ENCODE measurements around the gene SSTR3. TPM values are rescaled to one million over a fixed set of nuclear protein-coding genes. Genes with fewer than 3 reads are reported as not detected.

SSTR3 gene
- total and polyA plus RNA-seq, 2 donors from 2014 or later = 0.13 to 0.56 TPM

DNA sequence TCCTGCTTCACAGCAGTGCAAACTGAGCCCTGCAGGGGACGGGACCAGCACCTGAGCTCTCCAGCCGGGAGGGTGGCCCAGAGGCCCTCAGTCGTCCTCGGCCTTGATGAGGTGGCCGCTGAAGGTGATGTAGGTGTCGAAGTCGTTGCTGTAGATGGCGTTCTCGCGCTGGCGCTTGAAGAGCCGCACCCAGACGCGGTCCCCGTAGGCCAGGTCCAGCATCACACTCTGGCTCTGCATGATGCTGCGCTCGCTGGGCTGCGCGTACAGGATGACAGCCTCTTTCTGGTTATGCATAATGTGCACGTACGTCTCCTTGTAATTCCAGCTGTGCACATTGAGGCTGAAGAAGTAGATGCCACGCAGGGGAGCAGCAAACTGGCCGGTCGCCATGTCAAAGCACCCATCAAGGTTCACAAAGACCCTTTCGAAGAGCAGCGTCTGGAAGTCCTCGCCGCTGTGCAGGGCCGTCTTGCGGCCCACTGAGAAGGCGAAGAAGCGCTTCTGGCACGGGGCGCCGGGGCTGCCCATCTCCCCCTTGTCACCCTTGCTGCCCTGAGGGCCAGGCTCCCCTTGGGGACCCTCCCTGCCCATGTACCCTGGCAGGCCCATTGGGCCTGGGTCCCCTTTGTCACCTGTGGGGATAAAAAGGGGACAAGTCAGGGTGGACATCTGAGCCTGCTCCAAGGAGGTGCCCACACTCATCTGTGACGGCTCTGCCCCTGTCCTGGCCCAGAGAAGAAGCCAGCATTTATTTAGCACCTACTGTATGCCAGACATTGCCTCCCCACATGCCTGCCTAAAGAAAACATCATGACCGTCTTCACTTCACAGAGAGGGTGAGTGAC, 30.0 kb downstream of the SSTR3 start:
- Histone ChIP-seq H3K36me3 (ENCODE audit: control insufficient read depth in 2 of 3, insufficient read depth in 3 of 3, low read length in 3 of 3) (no peaks in the 10 kb centered on the region), H3K27me3 (ENCODE audit: control insufficient read depth, insufficient read depth, low read length) (no peaks in the 10 kb centered on the region), H3K9me3 (ENCODE audit: control insufficient read depth in 2 of 3, insufficient read depth in 1 of 3, low read length in 3 of 3) (no peaks in the 10 kb centered on the region), H3K27ac (ENCODE audit: low read depth in 2 of 2, low read length in 2 of 2) (no peak overlapping the region), H3K4me3 (ENCODE audit: low read length in 3 of 3) (no peak overlapping the region), H3K9ac (ENCODE audit: low read length in 3 of 3) (no peak overlapping the region), H3K4me1 (ENCODE audit: control insufficient read depth in 2 of 3, insufficient read depth in 2 of 3, low read depth in 1 of 3, low read length in 3 of 3) (peaks cover 4 to 20% (median 18%) of the 10 kb centered on the region in 3 donors)
- DNase-seq (peak in 2 of 5 donors; percentile 32 to 61), FAIRE-seq (no peak)
- intact Hi-C loops (cut with DNase I) = no loop called here
- TF ChIP-seq, protein P1, sequence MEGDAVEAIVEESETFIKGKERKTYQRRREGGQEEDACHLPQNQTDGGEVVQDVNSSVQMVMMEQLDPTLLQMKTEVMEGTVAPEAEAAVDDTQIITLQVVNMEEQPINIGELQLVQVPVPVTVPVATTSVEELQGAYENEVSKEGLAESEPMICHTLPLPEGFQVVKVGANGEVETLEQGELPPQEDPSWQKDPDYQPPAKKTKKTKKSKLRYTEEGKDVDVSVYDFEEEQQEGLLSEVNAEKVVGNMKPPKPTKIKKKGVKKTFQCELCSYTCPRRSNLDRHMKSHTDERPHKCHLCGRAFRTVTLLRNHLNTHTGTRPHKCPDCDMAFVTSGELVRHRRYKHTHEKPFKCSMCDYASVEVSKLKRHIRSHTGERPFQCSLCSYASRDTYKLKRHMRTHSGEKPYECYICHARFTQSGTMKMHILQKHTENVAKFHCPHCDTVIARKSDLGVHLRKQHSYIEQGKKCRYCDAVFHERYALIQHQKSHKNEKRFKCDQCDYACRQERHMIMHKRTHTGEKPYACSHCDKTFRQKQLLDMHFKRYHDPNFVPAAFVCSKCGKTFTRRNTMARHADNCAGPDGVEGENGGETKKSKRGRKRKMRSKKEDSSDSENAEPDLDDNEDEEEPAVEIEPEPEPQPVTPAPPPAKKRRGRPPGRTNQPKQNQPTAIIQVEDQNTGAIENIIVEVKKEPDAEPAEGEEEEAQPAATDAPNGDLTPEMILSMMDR (IDR thresholded peaks at IDR 0.05; ENCODE audit: borderline replicate concordance, extremely low read depth, insufficient read depth) = no peak

DNA sequence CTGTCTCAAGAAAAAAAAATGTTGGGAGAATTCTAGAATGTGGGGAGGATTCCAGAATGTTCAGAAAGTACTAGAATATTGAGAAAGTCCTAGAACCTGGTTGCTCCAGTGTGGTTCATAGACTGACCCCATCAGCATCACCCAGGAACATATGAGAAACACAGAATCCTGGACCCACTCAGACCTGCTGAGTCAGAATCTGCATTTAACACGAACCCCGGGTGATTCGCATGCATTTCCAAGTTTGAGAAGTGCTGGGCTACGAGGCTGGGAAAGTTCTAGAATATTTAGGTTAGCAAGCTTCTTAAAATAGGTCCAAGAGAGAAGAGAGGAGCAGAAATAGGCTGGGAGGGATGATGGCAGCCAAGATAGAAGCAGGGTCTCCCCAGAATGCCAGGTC, 30.6 kb downstream of the SSTR3 start:
- DNase-seq (no peak), FAIRE-seq (no peak)
- TF ChIP-seq, protein P1 (IDR thresholded peaks at IDR 0.05; ENCODE audit: borderline replicate concordance, extremely low read depth, insufficient read depth) = no peak
- Histone ChIP-seq H3K9ac (ENCODE audit: low read length in 3 of 3) (no peak overlapping the region), H3K9me3 (ENCODE audit: control insufficient read depth in 2 of 3, insufficient read depth in 1 of 3, low read length in 3 of 3) (no peaks in the 10 kb centered on the region), H3K36me3 (ENCODE audit: control insufficient read depth in 2 of 3, insufficient read depth in 3 of 3, low read length in 3 of 3) (no peaks in the 10 kb centered on the region), H3K4me1 (ENCODE audit: control insufficient read depth in 2 of 3, insufficient read depth in 2 of 3, low read depth in 1 of 3, low read length in 3 of 3) (peaks cover 0 to 15% (median 14%) of the 10 kb centered on the region in 3 donors), H3K4me3 (ENCODE audit: low read length in 3 of 3) (no peak overlapping the region), H3K27ac (ENCODE audit: low read depth in 2 of 2, low read length in 2 of 2) (no peak overlapping the region), H3K27me3 (ENCODE audit: control insufficient read depth, insufficient read depth, low read length) (no peaks in the 10 kb centered on the region)
- intact Hi-C loops (cut with DNase I) = no loop called here

- DNase-seq (peak in 1 of 5 donors; percentile 73), FAIRE-seq (no peak)
- no peak overlapping the region for H3K4me3 ChIP-seq (ENCODE audit: low read length in 3 of 3)
- H3K4me1 ChIP-seq (ENCODE audit: control insufficient read depth in 2 of 3, insufficient read depth in 2 of 3, low read depth in 1 of 3, low read length in 3 of 3) = peaks cover 0 to 23% (median 9%) of the 10 kb centered on the region in 3 donors
- H3K9ac ChIP-seq (ENCODE audit: low read length in 3 of 3) = no peak overlapping the region
- H3K36me3 ChIP-seq (ENCODE audit: control insufficient read depth in 2 of 3, insufficient read depth in 3 of 3, low read length in 3 of 3) = no peaks in the 10 kb centered on the region
- H3K27me3 ChIP-seq (ENCODE audit: control insufficient read depth, insufficient read depth, low read length) = no peaks in the 10 kb centered on the region
- intact Hi-C loops (cut with DNase I) = no loop called here
- H3K27ac ChIP-seq (ENCODE audit: low read depth in 2 of 2, low read length in 2 of 2) = peak overlapping the region in 1 of 2 donors; percentile 3
- H3K9me3 ChIP-seq (ENCODE audit: control insufficient read depth in 2 of 3, insufficient read depth in 1 of 3, low read length in 3 of 3) = no peaks in the 10 kb centered on the region
- TF ChIP-seq, protein P1 (IDR thresholded peaks at IDR 0.05; ENCODE audit: borderline replicate concordance, extremely low read depth, insufficient read depth) = no peak
Measured at GRCh38 chr22:37180531-37181231, 31.6 kb downstream of the SSTR3 start.

Data from kidney (tissue), 14 donors.